ENCODE results near the gene TMEM204. TPM values are rescaled to one million over a fixed set of nuclear protein-coding genes. Genes with fewer than 3 reads are reported as not detected.

TMEM204 gene
- total RNA-seq, 4 donors from 2014 or later: 4.3 to 32.4 (median 7.9) TPM

DNA sequence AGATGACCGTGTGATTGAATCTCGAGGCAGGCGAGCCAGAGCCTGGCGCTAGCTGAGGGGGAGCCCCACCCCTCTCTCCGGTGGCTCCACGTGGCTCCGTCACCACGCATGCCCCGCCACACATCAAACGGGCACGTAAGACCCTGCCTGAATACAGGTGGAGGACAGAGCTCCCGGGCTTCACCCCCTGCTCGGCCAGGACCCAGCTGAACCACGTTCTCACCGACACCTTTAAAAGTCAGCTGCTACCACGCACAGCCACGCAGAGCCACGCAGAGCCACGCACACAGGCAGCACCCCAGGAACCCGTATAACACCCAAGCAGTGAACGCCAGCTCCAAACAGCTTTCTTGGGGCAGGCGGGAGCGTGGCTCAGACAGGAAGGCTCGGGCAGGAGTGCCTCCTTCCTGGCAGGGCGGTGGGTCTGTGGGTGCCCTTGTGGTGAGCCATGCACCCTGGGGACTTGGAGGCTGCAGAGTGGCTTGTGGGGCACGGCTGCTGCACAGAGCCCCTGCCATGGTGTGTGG lies 4.4 kb downstream of the TMEM204 start:
- intact Hi-C loops (cut with DNase I): no loop called here
- peaks cover 7 to 63% (median 10%) of the 10 kb centered on the region in 3 donors for H3K36me3 ChIP-seq
- peak overlapping the region in 1 of 4 donors; percentile 54 for H3K4me3 ChIP-seq
- no peaks in the 10 kb centered on the region for H3K9me3 ChIP-seq
- peak overlapping the region in 2 of 4 donors; percentile 23 to 90 for H3K27ac ChIP-seq
- TF ChIP-seq, protein P1, sequence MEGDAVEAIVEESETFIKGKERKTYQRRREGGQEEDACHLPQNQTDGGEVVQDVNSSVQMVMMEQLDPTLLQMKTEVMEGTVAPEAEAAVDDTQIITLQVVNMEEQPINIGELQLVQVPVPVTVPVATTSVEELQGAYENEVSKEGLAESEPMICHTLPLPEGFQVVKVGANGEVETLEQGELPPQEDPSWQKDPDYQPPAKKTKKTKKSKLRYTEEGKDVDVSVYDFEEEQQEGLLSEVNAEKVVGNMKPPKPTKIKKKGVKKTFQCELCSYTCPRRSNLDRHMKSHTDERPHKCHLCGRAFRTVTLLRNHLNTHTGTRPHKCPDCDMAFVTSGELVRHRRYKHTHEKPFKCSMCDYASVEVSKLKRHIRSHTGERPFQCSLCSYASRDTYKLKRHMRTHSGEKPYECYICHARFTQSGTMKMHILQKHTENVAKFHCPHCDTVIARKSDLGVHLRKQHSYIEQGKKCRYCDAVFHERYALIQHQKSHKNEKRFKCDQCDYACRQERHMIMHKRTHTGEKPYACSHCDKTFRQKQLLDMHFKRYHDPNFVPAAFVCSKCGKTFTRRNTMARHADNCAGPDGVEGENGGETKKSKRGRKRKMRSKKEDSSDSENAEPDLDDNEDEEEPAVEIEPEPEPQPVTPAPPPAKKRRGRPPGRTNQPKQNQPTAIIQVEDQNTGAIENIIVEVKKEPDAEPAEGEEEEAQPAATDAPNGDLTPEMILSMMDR (IDR thresholded peaks at IDR 0.05): no peak
- TF ChIP-seq POLR2A (IDR thresholded peaks at IDR 0.05): no peak
- H3K4me1 ChIP-seq: peaks cover under 1 to 73% (median 24%) of the 10 kb centered on the region in 3 donors
- no peaks in the 10 kb centered on the region for H3K27me3 ChIP-seq
- 72 to 77% methylated on average over 2 to 14 of the region's 26 CpGs for WGBS, 2 donors
- DNase-seq: no peak

DNA sequence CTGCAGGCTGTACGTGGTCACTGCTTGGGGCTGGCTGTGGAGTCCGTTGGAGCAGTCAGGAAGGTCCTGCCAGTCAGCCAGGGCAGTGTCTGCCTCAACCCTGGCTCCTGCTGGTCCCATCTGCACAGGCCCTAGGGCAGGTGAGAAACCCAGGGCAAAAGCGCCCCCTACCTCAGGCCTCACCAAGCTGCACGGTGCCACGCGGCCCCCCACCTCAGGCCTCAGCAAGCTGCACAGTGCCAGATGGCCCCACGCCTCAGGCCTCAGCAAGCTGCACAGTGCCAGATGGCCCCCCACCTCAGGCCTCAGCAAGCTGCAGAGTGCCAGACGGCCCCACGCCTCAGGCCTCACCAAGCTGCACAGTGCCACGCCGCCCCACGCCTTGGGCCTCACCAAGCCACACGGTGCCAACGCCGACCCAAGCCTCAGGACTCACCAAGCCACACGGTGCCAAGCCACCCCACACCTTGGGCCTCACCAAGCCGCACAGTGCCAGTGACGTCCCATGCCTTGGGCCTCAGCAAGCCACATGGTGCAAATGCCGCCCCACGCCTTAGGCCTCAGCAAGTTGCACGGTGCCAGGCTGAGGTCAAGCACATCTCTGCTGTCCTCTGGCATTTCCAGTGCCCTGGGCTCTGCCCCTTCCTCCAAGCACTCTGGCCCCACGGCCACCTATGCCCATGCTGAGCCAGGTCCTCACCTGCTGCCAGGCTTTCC lies 5.5 kb downstream of the TMEM204 start:
- Histone ChIP-seq H3K27me3 (no peaks in the 10 kb centered on the region), H3K4me1 (peaks cover 6 to 79% (median 31%) of the 10 kb centered on the region in 3 donors), H3K9me3 (no peaks in the 10 kb centered on the region), H3K36me3 (peaks cover 7 to 65% (median 10%) of the 10 kb centered on the region in 3 donors), H3K4me3 (no peak overlapping the region), H3K27ac (no peak overlapping the region)
- no peak for DNase-seq
- WGBS, 2 donors: 82 to 93% methylated on average over 3 to 14 of the region's 22 CpGs
- intact Hi-C loops (cut with DNase I): no loop called here
- TF ChIP-seq POLR2A (IDR thresholded peaks at IDR 0.05): no peak
- TF ChIP-seq, protein P1 (IDR thresholded peaks at IDR 0.05): peak in 1 of 6 experiments; percentile 10

DNA sequence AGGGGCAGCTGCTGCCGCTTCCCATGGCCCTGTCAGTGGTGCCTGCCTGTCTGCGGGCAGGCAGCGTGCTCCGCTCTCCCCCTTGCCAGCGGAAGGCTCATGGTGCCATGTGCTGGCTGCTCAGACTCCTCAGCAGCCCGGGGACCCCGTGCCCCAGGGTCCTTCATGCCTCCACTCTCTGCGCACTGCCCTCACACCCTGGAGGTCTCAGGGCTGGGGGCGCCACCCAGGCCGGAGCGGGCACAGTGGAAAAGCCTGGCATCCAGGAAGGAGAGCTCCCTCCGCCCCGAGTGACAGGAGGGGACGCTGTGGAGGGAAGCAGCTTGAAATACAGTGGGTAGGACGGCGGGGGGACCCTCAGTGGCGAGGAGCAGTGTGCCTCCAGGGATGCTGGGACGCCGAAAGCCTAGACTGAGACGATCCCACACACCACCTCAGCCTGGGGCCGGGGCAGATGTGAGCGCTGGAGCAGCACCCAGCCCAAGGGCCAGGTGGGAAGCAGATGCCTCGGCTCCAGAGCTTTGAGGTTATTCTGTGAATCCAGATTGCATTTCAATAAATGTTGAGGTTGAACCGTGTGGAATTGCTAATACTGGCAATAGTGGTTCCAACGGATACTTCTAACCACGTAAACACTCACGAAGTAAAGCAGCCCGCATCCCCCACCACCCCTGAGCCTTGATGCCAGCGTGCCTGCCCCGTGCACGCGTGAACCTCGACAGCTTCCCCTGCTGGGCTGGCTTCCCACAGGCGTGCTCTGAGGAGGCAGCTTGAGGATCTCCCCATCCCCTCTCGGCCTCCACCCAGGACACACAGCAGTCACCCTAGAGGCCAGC lies 6.5 kb downstream of the TMEM204 start:
- Histone ChIP-seq H3K4me3 (no peak overlapping the region), H3K27me3 (no peaks in the 10 kb centered on the region), H3K4me1 (peaks cover 6 to 89% (median 41%) of the 10 kb centered on the region in 3 donors), H3K9me3 (no peaks in the 10 kb centered on the region), H3K36me3 (peaks cover 7 to 65% (median 10%) of the 10 kb centered on the region in 3 donors), H3K27ac (no peak overlapping the region)
- intact Hi-C loops (cut with DNase I): no loop called here
- 83 to 85% methylated on average over 8 to 9 of the region's 35 CpGs for WGBS, 2 donors
- DNase-seq: no peak
- TF ChIP-seq POLR2A (IDR thresholded peaks at IDR 0.05): no peak
- TF ChIP-seq, protein P1 (IDR thresholded peaks at IDR 0.05): no peak

DNA sequence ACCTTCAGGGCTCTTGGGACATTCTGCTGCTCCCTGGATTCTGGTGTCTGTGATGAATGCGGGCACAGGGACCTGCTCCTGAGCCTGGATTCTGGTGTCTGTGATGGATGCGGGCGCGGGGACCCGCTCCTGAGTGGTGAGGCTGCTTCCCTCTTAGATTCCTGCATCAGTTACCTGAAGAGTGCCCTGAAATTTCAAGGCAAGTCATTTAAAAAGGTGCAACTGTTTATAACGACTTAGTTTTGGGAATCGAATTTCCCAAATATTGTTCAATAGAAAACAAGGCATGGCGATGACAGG lies 7.0 kb downstream of the TMEM204 start:
- H3K9me3 ChIP-seq: no peaks in the 10 kb centered on the region
- H3K4me3 ChIP-seq: no peak overlapping the region
- H3K27ac ChIP-seq: no peak overlapping the region
- peaks cover 7 to 65% (median 10%) of the 10 kb centered on the region in 3 donors for H3K36me3 ChIP-seq
- H3K4me1 ChIP-seq: peaks cover 7 to 94% (median 46%) of the 10 kb centered on the region in 3 donors
- TF ChIP-seq, protein P1 (IDR thresholded peaks at IDR 0.05): no peak
- TF ChIP-seq POLR2A (IDR thresholded peaks at IDR 0.05): no peak
- WGBS, 2 donors: 81 to 85% methylated on average over 3 of the region's 8 CpGs
- no peaks in the 10 kb centered on the region for H3K27me3 ChIP-seq
- intact Hi-C loops (cut with DNase I): no loop called here
- no peak for DNase-seq

Data from esophagus squamous epithelium (tissue), 5 donors.